A549 (cell line): ENCODE measurements around the gene GATAD2A. TPM values are rescaled to one million over a fixed set of nuclear protein-coding genes. Genes with fewer than 3 reads are reported as not detected.
A peak's percentile ranks its signal among the peaks of the same experiment; 100 is the strongest.

ENCODE experiments used
- ATAC-seq, 2 experiments: fragments of 200-7000 bp in 1 of 2; fragments of >200 bp in 1 of 2; cut with Nextera tagmentation in 1 of 2; cut with Tn5 transposase in 1 of 2; 3 replicates each; pipeline versions ENCODE4 v1.8.0 to v1.9.1; 2018 to 2020; ENCODE audit warnings: mild to moderate bottlenecking in 1 of 2, moderate library complexity in 1 of 2
- CTCF ChIA-PET: fragments of 300-600 bp; sonication (Branson Sonifier 250); formaldehyde crosslinking; extraction: SDS; loops from one replicate; lab custom pipeline; 2021; ENCODE audit warnings: antibody characterized with exemption, inconsistent platforms; lab: Yijun Ruan, JAX
- POLR2A ChIA-PET: fragments of 350-600 bp; formaldehyde crosslinking; extraction: SDS; loops from one replicate; lab custom pipeline; 2021; ENCODE audit warnings: antibody characterized with exemption, inconsistent platforms; lab: Yijun Ruan, JAX
- DNase-seq, 2 experiments: peaks; one replicate each; pipeline versions ENCODE4 v3.0.0 to v3.0.0-alpha.2; 2011 to 2016; ENCODE audit warnings: low read depth in 1 of 2, low spot score in 1 of 2
- FAIRE-seq: peaks from 2 replicates; lab custom pipeline; 2011; peaks lifted over from hg19 to GRCh38; lab: Jason Lieb, UNC
- H3K27ac ChIP-seq, 2 experiments: fragments of >200 bp; sonication (Bioruptor Twin); formaldehyde crosslinking; 3 replicates each; pipeline ENCODE4 v1.5.1; 2016 to 2017
- H3K4me1 ChIP-seq: fragments of >200 bp; sonication (Bioruptor Twin); formaldehyde crosslinking; 3 replicates; pipeline ENCODE4 v1.6.1; 2016
- H3K4me2 ChIP-seq: fragments of >200 bp; sonication (Bioruptor Twin); formaldehyde crosslinking; 3 replicates; pipeline ENCODE4 v1.6.1; 2016
- H3K4me3 ChIP-seq: fragments of >200 bp; sonication (Bioruptor Twin); formaldehyde crosslinking; 3 replicates; pipeline ENCODE4 v1.5.1; 2016
- H3K9me3 ChIP-seq: fragments of >200 bp; sonication (Bioruptor Twin); formaldehyde crosslinking; 3 replicates; pipeline ENCODE4 v1.6.1; 2016
- CBX8 ChIP-seq: fragments of 200-600 bp; sonication (generic); IDR thresholded peaks from 2 replicates; pipeline ENCODE4 v1.6.1; 2016
- CEBPB ChIP-seq, 2 experiments: fragments of >200 bp in 1 of 2; sonication (Bioruptor Twin) in 1 of 2; formaldehyde crosslinking in 1 of 2; IDR thresholded peaks; 2 replicates each; pipeline ENCODE4 v1.6.1; 2012 to 2016
- CHD2 ChIP-seq: fragments of 150-350 bp; IDR thresholded peaks from 2 replicates; pipeline ENCODE4 v1.6.1; 2014; ENCODE audit warnings: low read length; ENCODE audit not compliant: partially characterized antibody
- CHD4 ChIP-seq: fragments of 200-600 bp; sonication (generic); IDR thresholded peaks from 2 replicates; pipeline ENCODE4 v1.6.1; 2016; ENCODE audit warnings: antibody characterized with exemption, mild to moderate bottlenecking, borderline replicate concordance
- E2F6 ChIP-seq: IDR thresholded peaks from 2 replicates; pipeline ENCODE4 v1.6.1; 2012; ENCODE audit warnings: low read depth, borderline replicate concordance
- EHMT2 ChIP-seq: fragments of 200-600 bp; sonication (generic); IDR thresholded peaks from 2 replicates; pipeline ENCODE4 v1.6.1; 2016; ENCODE audit warnings: antibody characterized with exemption, low read depth, mild to moderate bottlenecking, moderate library complexity
- ESRRA ChIP-seq: fragments of 150-350 bp; IDR thresholded peaks from 2 replicates; pipeline ENCODE4 v1.6.1; 2014; ENCODE audit warnings: mild to moderate bottlenecking, low read length, borderline replicate concordance
- HDAC2 ChIP-seq: fragments of 200-600 bp; sonication (generic); IDR thresholded peaks from 2 replicates; pipeline ENCODE4 v1.6.1; 2016
- HEYL ChIP-seq: fragments of 250-450 bp; sonication (Bioruptor Pico); IDR thresholded peaks from 2 replicates; pipeline ENCODE4 v1.8.0; 2021; ENCODE audit warnings: mild to moderate bottlenecking, moderate library complexity
- HMGXB4 ChIP-seq: fragments of 250-450 bp; sonication (Bioruptor Pico); IDR thresholded peaks from 2 replicates; pipeline ENCODE4 v1.5.0; 2021; ENCODE audit warnings: mild to moderate bottlenecking, moderate library complexity, borderline replicate concordance
- JUN ChIP-seq, 2 experiments: fragments of >200 bp; sonication (Bioruptor Twin); formaldehyde crosslinking; IDR thresholded peaks; 2 replicates in 1 of 2; 3 replicates in 1 of 2; pipeline ENCODE4 v1.6.1; 2016 to 2017
- KDM1A ChIP-seq: fragments of 200-600 bp; sonication (generic); IDR thresholded peaks from 2 replicates; pipeline ENCODE4 v1.6.1; 2016; ENCODE audit warnings: low read depth, mild to moderate bottlenecking
- KDM5A ChIP-seq: fragments of 200-600 bp; sonication (generic); IDR thresholded peaks from 2 replicates; pipeline ENCODE4 v1.6.1; 2016; ENCODE audit warnings: antibody characterized with exemption, mild to moderate bottlenecking
- MAZ ChIP-seq: fragments of 150-350 bp; IDR thresholded peaks from 2 replicates; pipeline ENCODE4 v1.6.1; 2014; ENCODE audit warnings: antibody characterized with exemption, low read depth, low read length, borderline replicate concordance
- MYC ChIP-seq: IDR thresholded peaks from 2 replicates; pipeline ENCODE4 v1.6.1; 2012; ENCODE audit warnings: mild to moderate bottlenecking, inconsistent platforms, low read length, improper control_type of control experiment, borderline replicate concordance
- NFE2L2 ChIP-seq: fragments of 150-350 bp; conservative IDR thresholded peaks from 2 replicates; pipeline ENCODE4 v1.6.1; 2014; ENCODE audit warnings: low read length
- NR3C1 ChIP-seq: fragments of >200 bp; sonication (Bioruptor Twin); formaldehyde crosslinking; IDR thresholded peaks from 3 replicates; pipeline ENCODE4 v1.6.1; 2017
- PHF8 ChIP-seq: fragments of 200-600 bp; sonication (generic); IDR thresholded peaks from 2 replicates; pipeline ENCODE4 v1.6.1; 2016; ENCODE audit warnings: low read depth, mild to moderate bottlenecking, antibody characterized with exemption, moderate library complexity, borderline replicate concordance
- RARB ChIP-seq: fragments of 250-450 bp; sonication (Bioruptor Pico); IDR thresholded peaks from 2 replicates; pipeline ENCODE4 v1.8.0; 2021; ENCODE audit warnings: mild to moderate bottlenecking, moderate library complexity
- RCOR1 ChIP-seq: fragments of 150-350 bp; IDR thresholded peaks from 2 replicates; pipeline ENCODE4 v1.6.1; 2014; ENCODE audit warnings: antibody characterized with exemption, low read length, low read depth
- USF2 ChIP-seq: fragments of 450-650 bp; IDR thresholded peaks from 2 replicates; pipeline ENCODE4 v1.6.1; 2014; ENCODE audit warnings: antibody characterized with exemption
- ZC3H11A ChIP-seq: fragments of 450-650 bp; IDR thresholded peaks from 2 replicates; pipeline ENCODE4 v1.6.1; 2014; ENCODE audit warnings: antibody characterized with exemption, mild to moderate bottlenecking
- WGBS: methylation state at CpG from one replicate; pipeline ENCODE4 v1.1.6; 2017; ENCODE audit errors: missing lambda C conversion rate; 5-methylcytosine and 5-hydroxymethylcytosine counted together
- polyA plus RNA-seq, 4 experiments: library from polyadenylated mRNA; depleted of rRNA in 3 of 4; stranded (reverse); fragments of >200 nt; fragmentation: RNase III in 1 of 4; extraction: RNeasy Plus Mini Kit Qiagen cat#74134 plus additional on column Dnase treatment in 1 of 4; gene quantifications; 2 replicates in 3 of 4; 3 replicates in 1 of 4; pipeline ENCODE4 v1.2.3, GENCODE V29; 2011 to 2017
- TF ChIP-seq, protein P1 (sequence below): fragments of 250-450 bp; sonication (Bioruptor Pico); IDR thresholded peaks from 2 replicates; pipeline ENCODE4 v1.5.0; 2020; ENCODE audit warnings: low read depth, mild to moderate bottlenecking, moderate library complexity
- TF ChIP-seq, protein P2 (sequence below): IDR thresholded peaks from 2 replicates; pipeline ENCODE4 v1.6.1; 2012
- TF ChIP-seq, protein P3 (sequence below): fragments of >200 bp; sonication (Bioruptor Twin); formaldehyde crosslinking; IDR thresholded peaks from 2 replicates; pipeline ENCODE4 v1.6.1; 2016

Gene GATAD2A
- polyA plus RNA-seq, 2 of the 4 experiments (the other 2 are of a cell fraction): 25.2 to 28.9 TPM

DNA sequence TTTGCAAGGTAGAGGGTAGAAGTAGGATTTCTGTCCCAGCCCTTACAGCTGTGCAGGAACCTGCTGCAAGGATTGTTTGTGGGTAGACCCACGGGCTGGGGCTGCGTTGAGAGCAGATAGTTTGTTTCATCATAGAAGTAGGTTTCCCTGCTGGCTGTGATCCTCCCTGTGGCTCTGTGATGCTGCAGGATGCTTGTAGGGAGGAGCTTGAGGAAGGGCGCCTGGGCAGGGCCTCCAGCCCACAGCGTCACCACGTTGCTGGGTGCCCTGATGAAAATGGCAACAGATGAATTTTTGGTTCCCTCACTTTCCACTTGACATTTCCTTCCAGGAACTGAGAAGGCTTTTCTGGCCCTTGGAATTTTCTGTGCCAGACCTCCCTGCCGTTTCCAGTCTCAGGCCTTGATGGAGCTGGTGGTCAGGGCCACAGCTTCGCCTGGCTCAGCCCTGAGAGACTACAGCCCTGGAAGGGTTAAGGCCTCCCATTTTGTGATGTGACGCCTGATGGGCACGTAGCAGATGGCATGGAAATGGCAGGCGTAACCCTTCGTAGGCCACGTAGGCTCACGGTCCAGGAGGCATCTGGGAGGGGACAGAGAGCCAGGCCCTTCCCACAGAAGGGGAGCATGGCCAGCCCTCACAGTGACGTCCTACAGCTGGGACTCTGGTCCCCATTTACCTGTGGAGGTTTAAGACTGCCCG lies 42.2 kb downstream of the GATAD2A start:
- TF ChIP-seq HDAC2 (no peak), CBX8 (no peak), MYC (no peak), NR3C1 (no peak), MAZ (no peak), RCOR1 (no peak), JUN (IDR thresholded peaks at IDR 0.05) (no peak), NFE2L2 (no peak), CHD4 (no peak)
- TF ChIP-seq, protein P1, sequence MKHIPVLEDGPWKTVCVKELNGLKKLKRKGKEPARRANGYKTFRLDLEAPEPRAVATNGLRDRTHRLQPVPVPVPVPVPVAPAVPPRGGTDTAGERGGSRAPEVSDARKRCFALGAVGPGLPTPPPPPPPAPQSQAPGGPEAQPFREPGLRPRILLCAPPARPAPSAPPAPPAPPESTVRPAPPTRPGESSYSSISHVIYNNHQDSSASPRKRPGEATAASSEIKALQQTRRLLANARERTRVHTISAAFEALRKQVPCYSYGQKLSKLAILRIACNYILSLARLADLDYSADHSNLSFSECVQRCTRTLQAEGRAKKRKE: no peak
- TF ChIP-seq, protein P2, sequence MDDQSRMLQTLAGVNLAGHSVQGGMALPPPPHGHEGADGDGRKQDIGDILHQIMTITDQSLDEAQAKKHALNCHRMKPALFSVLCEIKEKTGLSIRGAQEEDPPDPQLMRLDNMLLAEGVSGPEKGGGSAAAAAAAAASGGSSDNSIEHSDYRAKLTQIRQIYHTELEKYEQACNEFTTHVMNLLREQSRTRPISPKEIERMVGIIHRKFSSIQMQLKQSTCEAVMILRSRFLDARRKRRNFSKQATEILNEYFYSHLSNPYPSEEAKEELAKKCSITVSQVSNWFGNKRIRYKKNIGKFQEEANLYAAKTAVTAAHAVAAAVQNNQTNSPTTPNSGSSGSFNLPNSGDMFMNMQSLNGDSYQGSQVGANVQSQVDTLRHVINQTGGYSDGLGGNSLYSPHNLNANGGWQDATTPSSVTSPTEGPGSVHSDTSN: no peak
- TF ChIP-seq, all 56 proteins: peak for 0
- no peak overlapping the region for H3K27ac ChIP-seq
- no peaks in the 10 kb centered on the region for H3K9me3 ChIP-seq
- ChIA-PET POLR2A (no interaction called here), CTCF (interaction anchor here (1.6 kb wide), 1 partner anchor 42 kb away, joined by 4 read pairs; no protein-coding TSS in a partner anchor)
- DNase-seq (no peak), FAIRE-seq (no peak), ATAC-seq (no peak)
- no peak overlapping the region for H3K4me3 ChIP-seq
- WGBS: 85% methylated on average over 14 of the region's 15 CpGs
- H3K4me2 ChIP-seq: no peak overlapping the region
- H3K4me1 ChIP-seq: no peaks in the 10 kb centered on the region

GRCh38 chr19:19448238-19448544 lies 42.7 kb downstream of the GATAD2A start:
- ATAC-seq: no peak; a peak in 2 of 6 replicates
- FAIRE-seq: no peak
- no peak for DNase-seq
- TF ChIP-seq EHMT2 (no peak), MAZ (no peak), ZC3H11A (no peak), KDM1A (no peak), ESRRA (no peak), HMGXB4 (CRISPR knock-in tag) (no peak), NFE2L2 (no peak), KDM5A (no peak), MYC (no peak), CHD4 (no peak), CHD2 (no peak)
- TF ChIP-seq, all 56 proteins: peak for 0
- no peak overlapping the region for H3K4me3 ChIP-seq
- H3K4me2 ChIP-seq: no peak overlapping the region
- POLR2A ChIA-PET: no interaction called here
- H3K4me1 ChIP-seq: no peaks in the 10 kb centered on the region
- CTCF ChIA-PET: no interaction called here
- no peaks in the 10 kb centered on the region for H3K9me3 ChIP-seq
- 97% methylated on average over 3 of the region's 8 CpGs for WGBS
- H3K27ac ChIP-seq: no peak overlapping the region

DNA sequence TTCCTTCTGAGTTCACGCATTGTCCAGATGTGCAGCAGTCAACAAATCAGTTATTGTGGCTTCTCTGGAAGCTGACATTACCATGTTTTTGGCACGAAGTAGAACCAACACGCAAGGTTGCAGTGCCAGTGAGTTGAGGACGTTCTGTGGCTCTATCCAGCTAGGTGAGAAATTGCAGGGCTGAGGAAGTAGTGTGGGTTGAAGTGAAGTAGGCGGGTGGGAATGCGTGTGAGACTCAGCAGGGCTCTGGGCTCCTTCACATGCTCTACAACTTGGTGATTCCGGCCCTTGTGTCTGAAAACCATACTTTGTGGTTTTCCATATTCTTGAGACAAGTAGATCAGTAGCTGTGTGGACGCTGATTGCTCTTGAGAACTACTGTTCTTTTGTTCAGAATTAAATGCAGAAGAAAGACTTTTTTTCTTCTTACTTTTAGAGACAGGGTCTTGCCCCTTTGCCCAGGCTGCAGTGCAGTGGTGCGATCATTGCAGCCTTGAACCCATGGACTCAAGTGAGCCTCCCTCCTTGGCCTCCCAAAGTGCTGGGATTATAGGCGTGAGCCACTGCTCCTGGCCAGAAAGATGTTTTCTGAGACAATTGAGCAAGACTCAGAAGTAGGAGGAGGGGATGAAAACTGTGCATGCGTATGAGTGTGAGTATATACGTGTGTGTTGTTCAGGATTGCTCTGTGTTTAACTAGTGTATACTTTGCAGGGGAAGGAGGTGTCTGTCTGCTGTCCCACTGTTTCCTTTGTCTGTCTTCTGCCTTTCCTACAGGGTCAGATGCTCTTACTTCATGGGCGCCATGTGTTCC lies 46.2 kb downstream of the GATAD2A start:
- no peak overlapping the region for H3K27ac ChIP-seq
- TF ChIP-seq RARB (no peak), PHF8 (no peak), USF2 (no peak), ZC3H11A (no peak), KDM5A (no peak), HEYL (CRISPR knock-in tag) (no peak), CHD4 (no peak), E2F6 (no peak), CEBPB (IDR thresholded peaks at IDR 0.05) (no peak), HDAC2 (no peak), NFE2L2 (no peak), NR3C1 (no peak)
- TF ChIP-seq, protein P3, sequence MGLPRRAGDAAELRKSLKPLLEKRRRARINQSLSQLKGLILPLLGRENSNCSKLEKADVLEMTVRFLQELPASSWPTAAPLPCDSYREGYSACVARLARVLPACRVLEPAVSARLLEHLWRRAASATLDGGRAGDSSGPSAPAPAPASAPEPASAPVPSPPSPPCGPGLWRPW: no peak
- TF ChIP-seq, protein P1: no peak

More for the DNA sequence above, 46.2 kb downstream of the GATAD2A start:
- no peak for FAIRE-seq
- H3K4me3 ChIP-seq: no peak overlapping the region
- H3K4me1 ChIP-seq: no peaks in the 10 kb centered on the region
- no peak for DNase-seq
- H3K4me2 ChIP-seq: no peak overlapping the region
- peak in 1 of 2 experiments; percentile 36; a peak in 3 of 6 replicates for ATAC-seq
- POLR2A ChIA-PET: no interaction called here
- CTCF ChIA-PET: no interaction called here
- H3K9me3 ChIP-seq: no peaks in the 10 kb centered on the region
- 84% methylated on average over 12 of the region's 13 CpGs for WGBS
